ENCODE results near the gene CHD6.

DNA sequence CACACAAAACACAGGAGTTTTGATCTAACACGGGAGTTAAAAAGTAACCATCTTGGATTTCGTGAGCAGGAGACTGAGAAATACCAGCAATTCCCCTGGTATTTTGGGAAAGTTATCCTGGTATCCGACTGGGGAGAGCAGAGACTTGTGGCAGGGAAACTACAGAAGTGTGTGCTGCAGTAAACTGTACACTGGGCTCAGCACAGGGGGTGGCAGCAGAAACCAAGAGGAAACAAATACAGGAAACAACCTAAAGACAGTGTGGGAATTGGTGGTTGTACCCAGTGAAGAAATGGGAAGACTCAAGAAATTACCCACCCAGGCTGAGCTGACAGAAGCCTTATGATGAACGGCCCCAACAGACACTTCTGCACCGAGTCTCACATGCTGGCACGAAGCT is 109.8 kb downstream of the CHD6 start:
- TF ChIP-seq, protein P1, sequence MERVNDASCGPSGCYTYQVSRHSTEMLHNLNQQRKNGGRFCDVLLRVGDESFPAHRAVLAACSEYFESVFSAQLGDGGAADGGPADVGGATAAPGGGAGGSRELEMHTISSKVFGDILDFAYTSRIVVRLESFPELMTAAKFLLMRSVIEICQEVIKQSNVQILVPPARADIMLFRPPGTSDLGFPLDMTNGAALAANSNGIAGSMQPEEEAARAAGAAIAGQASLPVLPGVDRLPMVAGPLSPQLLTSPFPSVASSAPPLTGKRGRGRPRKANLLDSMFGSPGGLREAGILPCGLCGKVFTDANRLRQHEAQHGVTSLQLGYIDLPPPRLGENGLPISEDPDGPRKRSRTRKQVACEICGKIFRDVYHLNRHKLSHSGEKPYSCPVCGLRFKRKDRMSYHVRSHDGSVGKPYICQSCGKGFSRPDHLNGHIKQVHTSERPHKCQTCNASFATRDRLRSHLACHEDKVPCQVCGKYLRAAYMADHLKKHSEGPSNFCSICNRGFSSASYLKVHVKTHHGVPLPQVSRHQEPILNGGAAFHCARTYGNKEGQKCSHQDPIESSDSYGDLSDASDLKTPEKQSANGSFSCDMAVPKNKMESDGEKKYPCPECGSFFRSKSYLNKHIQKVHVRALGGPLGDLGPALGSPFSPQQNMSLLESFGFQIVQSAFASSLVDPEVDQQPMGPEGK (CRISPR knock-in tag; IDR thresholded peaks at IDR 0.05) = no peak
- TF ChIP-seq CREB1 (IDR thresholded peaks at IDR 0.05) (no peak), CREB1 (CRISPR knock-in tag; IDR thresholded peaks at IDR 0.05) (no peak), POLR2A (IDR thresholded peaks at IDR 0.05; ENCODE audit: insufficient read depth in 1 of 2, low read depth in 2 of 2, low read length in 2 of 2) (no peak), SMARCC2 (IDR thresholded peaks at IDR 0.05) (no peak), SALL2 (CRISPR knock-in tag; IDR thresholded peaks at IDR 0.05) (no peak), CEBPB (IDR thresholded peaks at IDR 0.05; ENCODE audit: borderline replicate concordance, low read depth, low read length) (no peak), IRF2 (CRISPR knock-in tag; IDR thresholded peaks at IDR 0.05) (no peak), HES4 (CRISPR knock-in tag; IDR thresholded peaks at IDR 0.05; ENCODE audit: borderline replicate concordance) (no peak)
- TF ChIP-seq, protein P2, sequence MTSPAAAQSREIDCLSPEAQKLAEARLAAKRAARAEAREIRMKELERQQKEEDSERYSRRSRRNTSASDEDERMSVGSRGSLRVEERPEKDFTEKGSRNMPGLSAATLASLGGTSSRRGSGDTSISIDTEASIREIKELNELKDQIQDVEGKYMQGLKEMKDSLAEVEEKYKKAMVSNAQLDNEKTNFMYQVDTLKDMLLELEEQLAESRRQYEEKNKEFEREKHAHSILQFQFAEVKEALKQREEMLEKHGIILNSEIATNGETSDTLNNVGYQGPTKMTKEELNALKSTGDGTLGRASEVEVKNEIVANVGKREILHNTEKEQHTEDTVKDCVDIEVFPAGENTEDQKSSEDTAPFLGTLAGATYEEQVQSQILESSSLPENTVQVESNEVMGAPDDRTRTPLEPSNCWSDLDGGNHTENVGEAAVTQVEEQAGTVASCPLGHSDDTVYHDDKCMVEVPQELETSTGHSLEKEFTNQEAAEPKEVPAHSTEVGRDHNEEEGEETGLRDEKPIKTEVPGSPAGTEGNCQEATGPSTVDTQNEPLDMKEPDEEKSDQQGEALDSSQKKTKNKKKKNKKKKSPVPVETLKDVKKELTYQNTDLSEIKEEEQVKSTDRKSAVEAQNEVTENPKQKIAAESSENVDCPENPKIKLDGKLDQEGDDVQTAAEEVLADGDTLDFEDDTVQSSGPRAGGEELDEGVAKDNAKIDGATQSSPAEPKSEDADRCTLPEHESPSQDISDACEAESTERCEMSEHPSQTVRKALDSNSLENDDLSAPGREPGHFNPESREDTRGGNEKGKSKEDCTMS (CRISPR knock-in tag; conservative IDR thresholded peaks at IDR 0.05) = no peak
- TF ChIP-seq, protein P3, sequence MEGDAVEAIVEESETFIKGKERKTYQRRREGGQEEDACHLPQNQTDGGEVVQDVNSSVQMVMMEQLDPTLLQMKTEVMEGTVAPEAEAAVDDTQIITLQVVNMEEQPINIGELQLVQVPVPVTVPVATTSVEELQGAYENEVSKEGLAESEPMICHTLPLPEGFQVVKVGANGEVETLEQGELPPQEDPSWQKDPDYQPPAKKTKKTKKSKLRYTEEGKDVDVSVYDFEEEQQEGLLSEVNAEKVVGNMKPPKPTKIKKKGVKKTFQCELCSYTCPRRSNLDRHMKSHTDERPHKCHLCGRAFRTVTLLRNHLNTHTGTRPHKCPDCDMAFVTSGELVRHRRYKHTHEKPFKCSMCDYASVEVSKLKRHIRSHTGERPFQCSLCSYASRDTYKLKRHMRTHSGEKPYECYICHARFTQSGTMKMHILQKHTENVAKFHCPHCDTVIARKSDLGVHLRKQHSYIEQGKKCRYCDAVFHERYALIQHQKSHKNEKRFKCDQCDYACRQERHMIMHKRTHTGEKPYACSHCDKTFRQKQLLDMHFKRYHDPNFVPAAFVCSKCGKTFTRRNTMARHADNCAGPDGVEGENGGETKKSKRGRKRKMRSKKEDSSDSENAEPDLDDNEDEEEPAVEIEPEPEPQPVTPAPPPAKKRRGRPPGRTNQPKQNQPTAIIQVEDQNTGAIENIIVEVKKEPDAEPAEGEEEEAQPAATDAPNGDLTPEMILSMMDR (CRISPR knock-in tag; IDR thresholded peaks at IDR 0.05) = peak; percentile 59

Data from HepG2 (cell line).